ENCODE data around the gene ALPP.
"Not testable (repeated sequence)": the region's sequence is repeated elsewhere in the genome, so short reads cannot be mapped to it uniquely, and the experiment has no call there.

Gene ALPP

DNA sequence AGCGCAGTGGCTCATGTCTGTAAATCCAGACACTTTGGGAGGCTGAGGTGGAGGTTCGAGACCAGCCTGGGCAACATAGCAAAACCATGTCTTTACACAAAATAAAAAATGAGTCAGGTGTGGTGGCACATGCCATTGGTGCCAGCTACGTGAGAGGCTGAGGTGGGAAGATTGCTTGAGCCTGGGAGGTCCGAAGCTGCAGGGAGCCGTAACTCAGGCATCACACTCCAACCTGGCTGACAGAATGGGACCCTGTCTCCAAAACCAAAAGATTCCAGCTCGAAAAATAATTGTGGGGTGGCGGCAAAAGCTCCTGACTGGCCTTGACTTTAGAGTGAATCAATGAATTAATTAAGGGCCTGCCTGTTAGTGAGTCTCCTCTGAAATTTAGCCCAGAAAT lies 1.2 kb upstream of the ALPP start:
- Histone ChIP-seq H3K4me3 (ENCODE audit: low read depth, low read length) (no peak overlapping the region), H3K27ac (no peak overlapping the region), H3K27me3 (ENCODE audit: insufficient read depth, low read depth, severe bottlenecking) (no peaks in the 10 kb centered on the region), H3K36me3 (no peaks in the 10 kb centered on the region), H3K9me3 (ENCODE audit: severe bottlenecking) (no peaks in the 10 kb centered on the region)
- DNase-seq = no peak
- no peak for TF ChIP-seq CTCF (IDR thresholded peaks at IDR 0.05; ENCODE audit: low read depth, low read length)

GRCh38 chr2:232377841-232378734 lies 463 bp upstream of the ALPP start:
- H3K36me3 ChIP-seq = no peaks in the 10 kb centered on the region
- no peaks in the 10 kb centered on the region for H3K27me3 ChIP-seq (ENCODE audit: insufficient read depth, low read depth, severe bottlenecking)
- TF ChIP-seq CTCF (IDR thresholded peaks at IDR 0.05; ENCODE audit: low read depth, low read length) = no peak
- H3K4me3 ChIP-seq (ENCODE audit: low read depth, low read length) = no peak overlapping the region
- no peak for DNase-seq
- no peak overlapping the region for H3K27ac ChIP-seq
- no peaks in the 10 kb centered on the region for H3K9me3 ChIP-seq (ENCODE audit: severe bottlenecking)

DNA sequence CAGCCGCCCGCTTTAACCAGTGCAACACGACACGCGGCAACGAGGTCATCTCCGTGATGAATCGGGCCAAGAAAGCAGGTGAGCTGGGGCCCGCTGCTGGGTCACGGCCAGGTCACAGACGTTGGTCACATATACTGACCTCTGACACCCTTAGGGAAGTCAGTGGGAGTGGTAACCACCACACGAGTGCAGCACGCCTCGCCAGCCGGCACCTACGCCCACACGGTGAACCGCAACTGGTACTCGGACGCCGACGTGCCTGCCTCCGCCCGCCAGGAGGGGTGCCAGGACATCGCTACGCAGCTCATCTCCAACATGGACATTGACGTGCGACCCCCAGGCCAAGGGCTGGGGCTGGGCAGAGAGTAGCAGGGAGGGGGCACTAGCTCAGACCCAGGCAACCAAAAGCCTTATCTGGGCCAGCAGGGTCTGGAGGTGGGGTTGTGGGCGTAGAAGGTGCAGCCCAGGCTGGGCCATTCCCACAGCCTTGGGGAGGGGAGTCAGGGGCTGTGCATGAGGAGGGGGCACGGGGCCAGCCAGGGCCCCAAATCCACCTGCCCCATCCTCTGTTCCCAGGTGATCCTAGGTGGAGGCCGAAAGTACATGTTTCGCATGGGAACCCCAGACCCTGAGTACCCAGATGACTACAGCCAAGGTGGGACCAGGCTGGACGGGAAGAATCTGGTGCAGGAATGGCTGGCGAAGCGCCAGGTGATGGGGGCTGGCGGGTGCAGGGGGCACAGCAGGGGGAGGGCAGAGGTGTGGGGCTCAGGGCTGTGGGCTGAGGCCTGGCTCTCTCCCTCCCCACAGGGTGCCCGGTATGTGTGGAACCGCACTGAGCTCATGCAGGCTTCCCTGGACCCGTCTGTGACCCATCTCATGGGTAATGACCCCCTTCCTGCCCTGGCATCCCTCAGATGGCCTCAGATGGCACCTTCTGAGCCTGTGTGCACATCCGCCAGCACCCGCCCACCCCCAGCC lies 1.3 kb downstream of the ALPP start:
- H3K9me3 ChIP-seq (ENCODE audit: severe bottlenecking); H3K27me3 ChIP-seq (ENCODE audit: insufficient read depth, low read depth, severe bottlenecking); DNase-seq; H3K27ac ChIP-seq; H3K36me3 ChIP-seq; H3K4me3 ChIP-seq (ENCODE audit: low read depth, low read length): not testable (repeated sequence)

- not testable (repeated sequence) for DNase-seq, H3K27ac ChIP-seq
Measured at GRCh38 chr2:232381204-232382031, 2.9 kb downstream of the ALPP start.

DNA sequence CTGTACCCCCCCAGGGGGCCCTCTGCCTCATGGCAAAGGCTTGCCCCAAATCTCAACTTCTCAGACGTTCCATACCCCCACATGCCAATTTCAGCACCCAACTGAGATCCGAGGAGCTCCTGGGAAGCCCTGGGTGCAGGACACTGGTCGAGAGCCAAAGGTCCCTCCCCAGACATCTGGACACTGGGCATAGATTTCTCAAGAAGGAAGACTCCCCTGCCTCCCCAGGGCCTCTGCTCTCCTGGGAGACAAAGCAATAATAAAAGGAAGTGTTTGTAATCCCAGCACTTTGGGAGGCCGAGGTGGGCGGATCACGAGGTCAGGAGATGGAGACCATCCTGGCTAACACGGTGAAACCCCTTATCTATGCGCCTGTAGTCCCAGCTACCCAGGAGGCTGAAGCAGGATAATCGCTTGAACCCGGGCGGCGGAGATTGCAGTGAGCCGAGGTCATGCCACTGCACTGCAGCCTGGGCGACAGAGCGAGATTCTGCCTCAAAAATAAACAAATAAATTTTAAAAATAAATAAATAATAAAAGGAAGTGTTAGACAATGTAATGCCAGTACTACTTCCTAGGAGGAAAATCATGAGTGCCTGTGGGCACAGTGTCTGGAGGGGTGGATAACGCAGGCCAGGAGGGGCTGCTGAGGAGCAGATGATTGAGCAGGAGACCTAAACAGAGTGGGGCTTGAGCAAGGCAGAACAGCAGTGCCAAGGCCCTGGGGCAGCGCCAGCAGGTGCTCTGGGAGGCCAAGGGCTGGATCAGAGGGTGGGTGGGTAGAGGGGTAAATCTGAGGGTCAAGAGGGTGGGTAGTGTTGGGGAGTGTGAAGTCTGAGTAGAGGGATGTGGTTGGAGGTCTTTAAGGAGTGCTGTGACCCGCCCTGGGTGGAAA lies 4.0 kb downstream of the ALPP start:
- TF ChIP-seq CTCF (IDR thresholded peaks at IDR 0.05; ENCODE audit: low read depth, low read length) = no peak
- H3K4me3 ChIP-seq (ENCODE audit: low read depth, low read length) = no peak overlapping the region
- peaks cover 3% of the 10 kb centered on the region for H3K9me3 ChIP-seq (ENCODE audit: severe bottlenecking)
- H3K36me3 ChIP-seq = no peaks in the 10 kb centered on the region
- peaks cover 23% of the 10 kb centered on the region for H3K27me3 ChIP-seq (ENCODE audit: insufficient read depth, low read depth, severe bottlenecking)
- no peak for DNase-seq
- no peak overlapping the region for H3K27ac ChIP-seq

More at GRCh38 chr2:232381204-232382031, 2.9 kb downstream of the ALPP start:
- not testable (repeated sequence) for H3K9me3 ChIP-seq (ENCODE audit: severe bottlenecking); H3K4me3 ChIP-seq (ENCODE audit: low read depth, low read length); H3K36me3 ChIP-seq
- peaks cover 11% of the 10 kb centered on the region for H3K27me3 ChIP-seq (ENCODE audit: insufficient read depth, low read depth, severe bottlenecking)

- no peak overlapping the region for H3K27ac ChIP-seq
- peaks cover 23% of the 10 kb centered on the region for H3K27me3 ChIP-seq (ENCODE audit: insufficient read depth, low read depth, severe bottlenecking)
- TF ChIP-seq CTCF (IDR thresholded peaks at IDR 0.05; ENCODE audit: low read depth, low read length) = no peak
- H3K4me3 ChIP-seq (ENCODE audit: low read depth, low read length) = no peak overlapping the region
- DNase-seq = no peak
- H3K9me3 ChIP-seq (ENCODE audit: severe bottlenecking) = peaks cover 3% of the 10 kb centered on the region
- no peaks in the 10 kb centered on the region for H3K36me3 ChIP-seq
Measured at GRCh38 chr2:232384466-232384865, 5.9 kb downstream of the ALPP start.

GRCh38 chr2:232385058-232385457 lies 6.5 kb downstream of the ALPP start:
- not testable (repeated sequence) for H3K4me3 ChIP-seq (ENCODE audit: low read depth, low read length); H3K36me3 ChIP-seq; H3K27ac ChIP-seq; DNase-seq; H3K9me3 ChIP-seq (ENCODE audit: severe bottlenecking)
- peaks cover 23% of the 10 kb centered on the region for H3K27me3 ChIP-seq (ENCODE audit: insufficient read depth, low read depth, severe bottlenecking)
